Measurements from ENCODE around the gene BHLHA15.

BHLHA15 gene

GRCh38 chr7:98242934-98243333 lies 31.7 kb downstream of the BHLHA15 start:
- no peak overlapping the region for H3K4me3 ChIP-seq (ENCODE audit: low read depth in 1 of 2, low read length in 1 of 2)
- peaks cover 69% of the 10 kb centered on the region for H3K36me3 ChIP-seq
- no peak overlapping the region for H3K27ac ChIP-seq

GRCh38 chr7:98244871-98245270 lies 33.6 kb downstream of the BHLHA15 start:
- no peak overlapping the region for H3K4me3 ChIP-seq (ENCODE audit: low read depth in 1 of 2, low read length in 1 of 2)
- TF ChIP-seq, protein P1, sequence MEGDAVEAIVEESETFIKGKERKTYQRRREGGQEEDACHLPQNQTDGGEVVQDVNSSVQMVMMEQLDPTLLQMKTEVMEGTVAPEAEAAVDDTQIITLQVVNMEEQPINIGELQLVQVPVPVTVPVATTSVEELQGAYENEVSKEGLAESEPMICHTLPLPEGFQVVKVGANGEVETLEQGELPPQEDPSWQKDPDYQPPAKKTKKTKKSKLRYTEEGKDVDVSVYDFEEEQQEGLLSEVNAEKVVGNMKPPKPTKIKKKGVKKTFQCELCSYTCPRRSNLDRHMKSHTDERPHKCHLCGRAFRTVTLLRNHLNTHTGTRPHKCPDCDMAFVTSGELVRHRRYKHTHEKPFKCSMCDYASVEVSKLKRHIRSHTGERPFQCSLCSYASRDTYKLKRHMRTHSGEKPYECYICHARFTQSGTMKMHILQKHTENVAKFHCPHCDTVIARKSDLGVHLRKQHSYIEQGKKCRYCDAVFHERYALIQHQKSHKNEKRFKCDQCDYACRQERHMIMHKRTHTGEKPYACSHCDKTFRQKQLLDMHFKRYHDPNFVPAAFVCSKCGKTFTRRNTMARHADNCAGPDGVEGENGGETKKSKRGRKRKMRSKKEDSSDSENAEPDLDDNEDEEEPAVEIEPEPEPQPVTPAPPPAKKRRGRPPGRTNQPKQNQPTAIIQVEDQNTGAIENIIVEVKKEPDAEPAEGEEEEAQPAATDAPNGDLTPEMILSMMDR (IDR thresholded peaks at IDR 0.05): no peak

More at GRCh38 chr7:98242934-98243333, 31.7 kb downstream of the BHLHA15 start:
- Histone ChIP-seq H3K27me3 (no peaks in the 10 kb centered on the region), H3K9me3 (no peaks in the 10 kb centered on the region), H3K4me1 (ENCODE audit: control insufficient read depth in 1 of 2, insufficient read depth in 1 of 2, low read depth in 1 of 2, low read length in 1 of 2) (peaks cover 6 to 8% of the 10 kb centered on the region in 2 experiments)
- TF ChIP-seq, protein P1 (IDR thresholded peaks at IDR 0.05): no peak

GRCh38 chr7:98248156-98248555 lies 36.9 kb downstream of the BHLHA15 start:
- TF ChIP-seq, protein P1 (IDR thresholded peaks at IDR 0.05): no peak
- H3K4me3 ChIP-seq (ENCODE audit: low read depth in 1 of 2, low read length in 1 of 2): no peak overlapping the region
- no peaks in the 10 kb centered on the region for H3K9me3 ChIP-seq
- H3K4me1 ChIP-seq (ENCODE audit: control insufficient read depth in 1 of 2, insufficient read depth in 1 of 2, low read depth in 1 of 2, low read length in 1 of 2): peaks cover 46 to 56% of the 10 kb centered on the region in 2 experiments
- H3K36me3 ChIP-seq: peaks cover 23% of the 10 kb centered on the region
- H3K27ac ChIP-seq: no peak overlapping the region
- H3K27me3 ChIP-seq: no peaks in the 10 kb centered on the region

More at GRCh38 chr7:98244871-98245270, 33.6 kb downstream of the BHLHA15 start:
- Histone ChIP-seq H3K27ac (no peak overlapping the region), H3K9me3 (no peaks in the 10 kb centered on the region), H3K4me1 (ENCODE audit: control insufficient read depth in 1 of 2, insufficient read depth in 1 of 2, low read depth in 1 of 2, low read length in 1 of 2) (peaks cover 18 to 27% of the 10 kb centered on the region in 2 experiments), H3K27me3 (no peaks in the 10 kb centered on the region), H3K36me3 (peaks cover 50% of the 10 kb centered on the region)

GRCh38 chr7:98249106-98249505 lies 37.9 kb downstream of the BHLHA15 start:
- H3K4me1 ChIP-seq (ENCODE audit: control insufficient read depth in 1 of 2, insufficient read depth in 1 of 2, low read depth in 1 of 2, low read length in 1 of 2): peaks cover 50 to 60% of the 10 kb centered on the region in 2 experiments
- H3K9me3 ChIP-seq: no peaks in the 10 kb centered on the region
- TF ChIP-seq, protein P1 (IDR thresholded peaks at IDR 0.05): no peak
- H3K4me3 ChIP-seq (ENCODE audit: low read depth in 1 of 2, low read length in 1 of 2): no peak overlapping the region
- peak overlapping the region; percentile 87 for H3K27ac ChIP-seq
- H3K36me3 ChIP-seq: peaks cover 14% of the 10 kb centered on the region
- no peaks in the 10 kb centered on the region for H3K27me3 ChIP-seq

GRCh38 chr7:98250789-98251188 lies 39.5 kb downstream of the BHLHA15 start:
- Histone ChIP-seq H3K4me1 (ENCODE audit: control insufficient read depth in 1 of 2, insufficient read depth in 1 of 2, low read depth in 1 of 2, low read length in 1 of 2) (peaks cover 53 to 55% of the 10 kb centered on the region in 2 experiments), H3K9me3 (no peaks in the 10 kb centered on the region), H3K36me3 (no peaks in the 10 kb centered on the region), H3K27ac (peak overlapping the region; percentile 87), H3K4me3 (ENCODE audit: low read depth in 1 of 2, low read length in 1 of 2) (peak overlapping the region; percentile 80 to 90), H3K27me3 (no peaks in the 10 kb centered on the region)
- TF ChIP-seq, protein P1 (IDR thresholded peaks at IDR 0.05): no peak

Measured in neutrophil (primary cell).